Activated CD8-positive, alpha-beta memory T cell treated with anti-CD3 and anti-CD28 coated beads, Interleukin-2, amount 10 ng/mL, durations not matched to agents 7 days and 5 days (primary cell): ENCODE measurements around the gene RAD51D. TPM values are rescaled to one million over a fixed set of nuclear protein-coding genes. Genes with fewer than 3 reads are reported as not detected.
"Not testable (repeated sequence)": the region's sequence is repeated elsewhere in the genome, so short reads cannot be mapped to it uniquely, and the experiment has no call there.

Experiments used
- ATAC-seq: fragments of 150-1000 bp; cut with Tn5 transposase; one replicate; pipeline ENCODE4 v1.10.0; 2021; ENCODE audit warnings: moderate library complexity
- CTCF ChIA-PET: fragments of 350-600 bp; sonication (Branson Sonifier 250); formaldehyde crosslinking; loops from one replicate; lab custom pipeline; 2021; ENCODE audit warnings: antibody characterized with exemption; lab: Charles Lee
- DNase-seq: peaks from one replicate; pipeline ENCODE4 v3.0.0-alpha.2; 2020
- H3K27ac Mint-ChIP-seq: one replicate; pipeline ENCODE4 v1.8.0; 2021; ENCODE audit warnings: mild to moderate bottlenecking, mixed read lengths
- H3K27me3 Mint-ChIP-seq: one replicate; pipeline ENCODE4 v1.8.0; 2021; ENCODE audit warnings: mixed read lengths
- H3K36me3 Mint-ChIP-seq: one replicate; pipeline ENCODE4 v1.8.0; 2021; ENCODE audit warnings: mild to moderate bottlenecking, mixed read lengths
- H3K4me1 Mint-ChIP-seq: one replicate; pipeline ENCODE4 v1.8.0; 2021; ENCODE audit warnings: mixed read lengths
- H3K4me3 Mint-ChIP-seq: one replicate; pipeline ENCODE4 v1.8.0; 2021; ENCODE audit warnings: mild to moderate bottlenecking, moderate library complexity, mixed read lengths
- H3K9me3 Mint-ChIP-seq: one replicate; pipeline ENCODE4 v1.8.0; 2022; ENCODE audit warnings: low read depth, mixed read lengths
- total RNA-seq, 2 experiments: library from RNA; stranded (reverse); gene quantifications; one replicate each; pipeline ENCODE4 v1.2.3, GENCODE V29; 2021

Gene RAD51D
- total RNA-seq, 2 experiments from 2014 or later = 34.0 to 43.0 TPM

DNA sequence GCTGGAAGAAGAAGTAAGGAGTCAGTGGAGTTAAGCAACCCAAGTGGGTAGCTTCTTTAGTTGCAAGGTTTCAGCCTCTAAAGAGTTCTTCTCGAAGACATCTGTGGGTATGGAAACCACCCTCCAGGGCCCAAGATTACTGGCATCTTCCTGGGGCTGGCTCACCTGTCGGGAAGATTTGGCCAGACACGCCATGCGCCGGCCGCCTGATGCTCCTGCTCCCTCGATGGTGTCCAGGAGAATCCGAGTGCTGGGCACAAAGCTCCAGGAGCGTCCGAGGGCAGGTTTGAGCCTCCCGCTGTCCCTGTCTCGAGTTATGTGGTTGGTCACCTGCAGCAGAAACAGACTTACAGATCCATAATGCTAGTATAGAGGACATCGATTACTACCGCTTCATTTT lies 18.6 kb downstream of the RAD51D start:
- H3K4me3 Mint-ChIP-seq = no peak overlapping the region
- no peaks in the 10 kb centered on the region for H3K9me3 Mint-ChIP-seq
- H3K4me1 Mint-ChIP-seq = peaks cover 12% of the 10 kb centered on the region
- CTCF ChIA-PET = no interaction called here
- H3K27ac Mint-ChIP-seq = no peak overlapping the region
- ATAC-seq (no peak), DNase-seq (no peak)
- peaks cover 45% of the 10 kb centered on the region for H3K36me3 Mint-ChIP-seq
- H3K27me3 Mint-ChIP-seq = no peaks in the 10 kb centered on the region

DNA sequence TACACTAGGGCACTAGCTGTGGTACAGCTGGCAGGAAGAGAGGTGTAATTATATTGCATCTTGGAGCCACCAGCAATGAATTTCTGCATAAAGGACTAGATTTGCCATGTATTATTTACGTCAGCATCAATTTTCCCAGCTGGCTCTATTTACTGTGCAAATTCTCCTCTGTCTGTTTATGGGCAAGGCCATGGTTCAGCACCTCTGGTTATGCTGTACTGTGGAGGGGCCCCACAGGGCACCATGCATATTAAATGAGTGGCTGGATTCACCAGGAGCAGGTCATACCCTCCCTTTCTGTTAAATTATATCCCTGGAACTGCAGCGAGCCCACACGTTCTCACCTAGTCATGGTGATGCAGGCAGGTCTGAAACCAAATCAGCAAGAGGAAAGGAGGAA lies 19.8 kb downstream of the RAD51D start:
- Mint-ChIP-seq H3K9me3 (no peaks in the 10 kb centered on the region), H3K36me3 (peaks cover 37% of the 10 kb centered on the region), H3K4me3 (no peak overlapping the region), H3K27ac (no peak overlapping the region), H3K4me1 (peaks cover 12% of the 10 kb centered on the region), H3K27me3 (no peaks in the 10 kb centered on the region)
- DNase-seq (no peak), ATAC-seq (no peak)
- CTCF ChIA-PET = no interaction called here

GRCh38 chr17:35097776-35098175 lies 21.9 kb downstream of the RAD51D start:
- no peak for DNase-seq
- Mint-ChIP-seq H3K4me1 (peaks cover 10% of the 10 kb centered on the region), H3K9me3 (no peaks in the 10 kb centered on the region), H3K4me3 (no peak overlapping the region), H3K36me3 (peaks cover 33% of the 10 kb centered on the region), H3K27ac (no peak overlapping the region), H3K27me3 (no peaks in the 10 kb centered on the region)
- CTCF ChIA-PET = interaction anchor here (1.2 to 8.8 kb wide), 2 partner anchors 21 to 72 kb away, joined by 4 to 59 read pairs; partner anchors contain the start of gene RAD51D
- ATAC-seq = no peak

- Mint-ChIP-seq H3K36me3 (peaks cover 25% of the 10 kb centered on the region), H3K27ac (no peak overlapping the region), H3K9me3 (no peaks in the 10 kb centered on the region), H3K27me3 (no peaks in the 10 kb centered on the region), H3K4me1 (peaks cover 8% of the 10 kb centered on the region), H3K4me3 (no peak overlapping the region)
- DNase-seq = no peak
- CTCF ChIA-PET = interaction anchor here (0.9 to 8.8 kb wide), 4 partner anchors 20 to 73 kb away, joined by 3 to 59 read pairs (median 4); partner anchors contain the start of gene RAD51D
- no peak for ATAC-seq
These were observed 23.9 kb downstream of the RAD51D start for GRCh38 chr17:35095741-35096140.

- no peak overlapping the region for H3K27ac Mint-ChIP-seq
- H3K4me1 Mint-ChIP-seq = peaks cover 15% of the 10 kb centered on the region
- H3K9me3 Mint-ChIP-seq = no peaks in the 10 kb centered on the region
- CTCF ChIA-PET = interaction anchor here (0.8 to 8.8 kb wide), 3 partner anchors 9 to 114 kb away, joined by 3 to 59 read pairs (median 4); partner anchors contain the start of genes LIG3 and RAD51D
- no peak overlapping the region for H3K4me3 Mint-ChIP-seq
- ATAC-seq = no peak
- H3K36me3 Mint-ChIP-seq = peaks cover 18% of the 10 kb centered on the region
- H3K27me3 Mint-ChIP-seq = no peaks in the 10 kb centered on the region
- no peak for DNase-seq
These were observed 24.8 kb downstream of the RAD51D start for GRCh38 chr17:35094902-35095301.

DNA sequence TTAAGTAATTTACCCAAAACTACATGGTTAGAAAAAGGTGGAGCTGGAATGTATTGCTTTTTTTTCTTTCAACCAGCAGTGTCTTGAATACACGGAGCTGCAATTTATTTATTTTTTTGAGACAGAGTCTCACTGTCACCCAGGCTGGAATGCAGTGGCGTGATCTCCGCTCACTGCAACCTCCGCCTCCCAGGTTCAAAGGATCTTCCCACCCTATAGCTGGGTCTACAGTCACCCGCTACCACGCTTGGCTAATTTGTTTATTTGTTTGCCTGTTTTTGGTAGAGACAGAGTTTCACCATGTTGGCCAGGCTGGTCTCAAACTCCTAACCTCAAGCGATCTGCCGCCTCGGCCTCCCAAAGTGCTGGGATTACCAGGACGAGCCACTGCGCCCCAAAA lies 29.0 kb downstream of the RAD51D start:
- CTCF ChIA-PET = interaction anchor here (1.3 to 8.8 kb wide), 11 partner anchors 10 to 546 kb away, joined by 3 to 59 read pairs (median 10); partner anchors contain the start of genes RAD51D and RFFL
- H3K27me3 Mint-ChIP-seq, H3K9me3 Mint-ChIP-seq, H3K4me3 Mint-ChIP-seq, ATAC-seq, DNase-seq, H3K36me3 Mint-ChIP-seq: not testable (repeated sequence)
- peak overlapping the region; percentile 26 for H3K27ac Mint-ChIP-seq
- peaks cover 40% of the 10 kb centered on the region for H3K4me1 Mint-ChIP-seq

DNA sequence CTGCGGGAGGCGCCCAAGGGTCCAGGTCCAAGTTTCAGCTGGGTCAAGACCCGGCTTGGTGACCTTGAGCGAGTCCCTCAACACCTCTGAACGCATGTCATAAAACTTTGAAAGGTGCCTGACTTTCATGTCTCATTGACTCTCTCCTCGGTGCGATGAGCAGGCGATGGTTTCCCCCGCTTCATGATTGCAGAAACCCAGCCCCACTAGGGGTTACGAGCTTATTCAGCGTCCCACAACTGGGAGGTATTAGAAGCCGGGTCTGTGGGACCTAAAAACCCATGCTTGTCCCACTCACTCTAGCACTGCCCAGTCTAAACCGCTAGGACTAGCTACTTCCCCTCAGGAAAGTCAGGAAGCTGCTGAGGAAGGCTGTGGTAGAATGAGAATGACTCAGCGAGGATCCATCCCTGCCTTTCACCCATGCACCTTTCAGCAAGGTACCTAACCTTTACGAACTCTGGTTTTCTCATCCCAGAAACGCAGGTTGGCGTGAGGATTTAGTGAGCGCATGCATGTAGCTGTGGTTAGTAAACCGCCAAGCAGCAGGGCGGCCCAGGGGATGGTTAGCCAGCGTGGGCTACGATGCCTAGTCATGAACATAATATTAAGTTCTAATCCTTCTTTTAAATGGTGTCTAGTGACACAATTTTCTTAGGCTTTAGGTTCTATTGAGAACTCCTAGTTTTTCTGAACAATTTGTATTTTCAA lies 29.9 kb downstream of the RAD51D start:
- H3K27me3 Mint-ChIP-seq = no peaks in the 10 kb centered on the region
- ATAC-seq (peak; percentile 28), DNase-seq (peak; percentile 72)
- no peaks in the 10 kb centered on the region for H3K9me3 Mint-ChIP-seq
- H3K36me3 Mint-ChIP-seq = peaks cover 5% of the 10 kb centered on the region
- CTCF ChIA-PET = interaction anchor here (0.6 to 8.8 kb wide), 44 partner anchors 9 to 674 kb away, joined by 3 to 59 read pairs (median 4); partner anchors contain the start of genes RAD51D and RFFL
- peak overlapping the region; percentile 96 for H3K27ac Mint-ChIP-seq
- peak overlapping the region; percentile 75 for H3K4me3 Mint-ChIP-seq
- peaks cover 49% of the 10 kb centered on the region for H3K4me1 Mint-ChIP-seq

GRCh38 chr17:35088881-35089585 lies 30.6 kb downstream of the RAD51D start:
- Mint-ChIP-seq H3K4me1 (peaks cover 52% of the 10 kb centered on the region), H3K27ac (peak overlapping the region; percentile 96), H3K4me3 (peak overlapping the region; percentile 92), H3K36me3 (peaks cover 5% of the 10 kb centered on the region), H3K9me3 (no peaks in the 10 kb centered on the region), H3K27me3 (no peaks in the 10 kb centered on the region)
- CTCF ChIA-PET = interaction anchor here (0.6 to 8.8 kb wide), 44 partner anchors 8 to 675 kb away, joined by 3 to 59 read pairs (median 4); partner anchors contain the start of genes RAD51D and RFFL
- ATAC-seq (peak; percentile 84), DNase-seq (peak; percentile 93)

- Mint-ChIP-seq H3K4me1 (peaks cover 58% of the 10 kb centered on the region), H3K36me3 (peaks cover 3% of the 10 kb centered on the region), H3K27me3 (no peaks in the 10 kb centered on the region), H3K27ac (peak overlapping the region; percentile 91), H3K9me3 (no peaks in the 10 kb centered on the region), H3K4me3 (peak overlapping the region; percentile 92)
- peak; percentile 62 for DNase-seq
- CTCF ChIA-PET = interaction anchor here (1.0 to 3.9 kb wide), 6 partner anchors 14 to 101 kb away, joined by 3 to 21 read pairs (median 10); partner anchors contain the start of genes RAD51D and RFFL
- ATAC-seq = peak; percentile 5
These were observed 31.2 kb downstream of the RAD51D start for GRCh38 chr17:35088356-35088880.

- peaks cover 3% of the 10 kb centered on the region for H3K36me3 Mint-ChIP-seq
- peak overlapping the region; percentile 92 for H3K4me3 Mint-ChIP-seq
- peaks cover 64% of the 10 kb centered on the region for H3K4me1 Mint-ChIP-seq
- peak; percentile 3 for ATAC-seq
- DNase-seq = peak; percentile 65
- H3K9me3 Mint-ChIP-seq = no peaks in the 10 kb centered on the region
- peak overlapping the region; percentile 91 for H3K27ac Mint-ChIP-seq
- no peaks in the 10 kb centered on the region for H3K27me3 Mint-ChIP-seq
- CTCF ChIA-PET = interaction anchor here (1.0 to 3.9 kb wide), 6 partner anchors 14 to 100 kb away, joined by 3 to 21 read pairs (median 10); partner anchors contain the start of genes RAD51D and RFFL
These were observed 31.8 kb downstream of the RAD51D start for GRCh38 chr17:35087731-35088355.

DNA sequence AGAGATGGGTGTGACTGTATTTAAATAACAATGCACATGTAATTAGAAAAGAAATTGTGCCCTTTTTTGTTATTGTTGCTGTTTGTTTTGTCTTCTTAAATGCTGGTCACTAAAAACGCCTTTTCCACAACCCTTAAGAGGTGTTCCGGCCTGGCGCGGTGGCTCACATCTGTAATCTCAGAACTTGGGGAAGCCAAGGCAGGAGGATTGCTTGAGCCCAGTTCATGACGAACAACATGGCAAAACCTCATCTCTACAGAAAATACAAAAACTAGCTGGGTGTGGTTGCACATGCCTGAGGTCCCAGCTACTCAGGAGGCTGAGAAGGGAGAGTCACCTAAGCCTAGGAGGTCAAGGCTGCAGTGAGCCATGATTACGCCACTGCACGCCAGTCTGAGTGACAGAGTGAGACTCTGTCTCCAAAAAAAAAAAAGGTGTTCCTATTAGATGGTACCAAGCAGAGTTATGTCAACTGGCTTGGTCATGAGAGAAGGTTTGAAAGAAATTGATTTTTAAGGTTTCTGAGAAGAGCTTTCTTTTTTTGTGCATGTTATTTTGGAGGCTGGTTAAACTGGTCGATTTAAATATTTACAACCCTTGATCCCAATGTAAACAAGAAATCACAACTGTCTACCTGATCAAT lies 32.6 kb downstream of the RAD51D start:
- peaks cover 3% of the 10 kb centered on the region for H3K36me3 Mint-ChIP-seq
- peaks cover 71% of the 10 kb centered on the region for H3K4me1 Mint-ChIP-seq
- DNase-seq = no peak
- no peaks in the 10 kb centered on the region for H3K9me3 Mint-ChIP-seq
- H3K27me3 Mint-ChIP-seq = no peaks in the 10 kb centered on the region
- ATAC-seq = no peak
- H3K27ac Mint-ChIP-seq = peak overlapping the region; percentile 91
- H3K4me3 Mint-ChIP-seq = peak overlapping the region; percentile 92
- CTCF ChIA-PET = interaction anchor here (0.8 to 3.9 kb wide), 5 partner anchors 13 to 101 kb away, joined by 3 to 21 read pairs (median 15); partner anchors contain the start of gene RFFL

- no peaks in the 10 kb centered on the region for H3K9me3 Mint-ChIP-seq
- H3K27me3 Mint-ChIP-seq = no peaks in the 10 kb centered on the region
- ATAC-seq (no peak), DNase-seq (no peak)
- peak overlapping the region; percentile 91 for H3K27ac Mint-ChIP-seq
- peaks cover 77% of the 10 kb centered on the region for H3K4me1 Mint-ChIP-seq
- H3K36me3 Mint-ChIP-seq = peaks cover 3% of the 10 kb centered on the region
- CTCF ChIA-PET = interaction anchor here (0.9 to 3.9 kb wide), 6 partner anchors 8 to 64 kb away, joined by 4 to 21 read pairs (median 10); partner anchors contain the start of gene RFFL
- H3K4me3 Mint-ChIP-seq = peak overlapping the region; percentile 92
These were observed 33.5 kb downstream of the RAD51D start for GRCh38 chr17:35086164-35086563.
